Stimulated activated naive CD8-positive, alpha-beta T cell treated with anti-CD3 and anti-CD28 coated beads, Interleukin-15, amount 100 ng/mL, for 72 hours (primary cell): Measurements from ENCODE around the gene CLEC4M.
"Not testable (repeated sequence)": the region's sequence is repeated elsewhere in the genome, so short reads cannot be mapped to it uniquely, and the experiment has no call there.

ENCODE experiments used
- ATAC-seq: fragments of 150-1000 bp; cut with Tn5 transposase; 2 replicates; pipeline ENCODE4 v1.10.0; 2021; ENCODE audit warnings: mild to moderate bottlenecking, moderate library complexity
- DNase-seq, 2 donors: peaks; one replicate each; pipeline ENCODE4 v3.0.0; 2021 to 2022
- H3K27ac Mint-ChIP-seq, 2 donors: one replicate each; pipeline ENCODE4 v1.8.0; 2022; ENCODE audit warnings: mild to moderate bottlenecking in 2 of 2, mixed read lengths in 2 of 2, moderate library complexity in 2 of 2
- H3K27me3 Mint-ChIP-seq: one replicate; pipeline ENCODE4 v1.8.0; 2022; ENCODE audit warnings: mixed read lengths
- H3K4me1 Mint-ChIP-seq: one replicate; pipeline ENCODE4 v1.8.0; 2022; ENCODE audit warnings: mild to moderate bottlenecking, mixed read lengths
- H3K4me3 Mint-ChIP-seq, 2 donors: one replicate each; pipeline ENCODE4 v1.8.0; 2022; ENCODE audit warnings: mild to moderate bottlenecking in 2 of 2, mixed read lengths in 2 of 2, moderate library complexity in 1 of 2
- H3K9me3 Mint-ChIP-seq, 2 donors: one replicate each; pipeline ENCODE4 v1.8.0; 2022; ENCODE audit warnings: mixed read lengths in 2 of 2

CLEC4M gene

GRCh38 chr19:7793493-7793892 lies 30.4 kb downstream of the CLEC4M start:
- H3K4me3 Mint-ChIP-seq: no peak overlapping the region
- DNase-seq: no peak
- no peaks in the 10 kb centered on the region for H3K9me3 Mint-ChIP-seq
- ATAC-seq: no peak
- H3K27me3 Mint-ChIP-seq: peaks cover 55% of the 10 kb centered on the region
- H3K27ac Mint-ChIP-seq: no peak overlapping the region
- H3K4me1 Mint-ChIP-seq: peaks cover 10% of the 10 kb centered on the region

DNA sequence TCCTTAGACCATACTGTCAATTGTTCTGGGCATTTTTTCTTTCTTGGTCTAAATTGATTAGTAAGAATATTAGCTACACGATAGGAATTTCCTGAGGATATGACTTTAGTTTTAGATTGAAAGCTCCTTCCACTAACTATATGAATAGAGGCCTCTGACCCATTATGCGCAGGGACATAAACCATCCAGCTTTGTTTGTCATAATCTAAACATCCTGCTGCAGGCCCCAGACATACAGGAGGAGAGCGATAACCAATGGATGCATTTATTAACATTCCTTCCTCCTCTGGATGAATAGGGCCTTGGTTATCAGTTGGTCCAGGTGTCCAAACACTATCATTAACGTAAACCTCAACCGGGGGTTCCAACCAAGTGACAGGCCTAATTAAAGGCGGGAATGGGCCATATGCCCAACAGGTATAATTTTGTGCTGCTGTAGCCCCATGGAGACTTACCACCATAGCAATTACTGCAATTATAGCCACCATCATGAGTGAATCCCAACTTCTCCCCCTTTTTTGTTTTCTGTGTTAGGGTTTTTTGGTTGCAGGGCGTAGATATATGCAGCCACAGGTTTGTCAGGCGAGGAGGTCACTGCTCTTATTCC lies 32.6 kb downstream of the CLEC4M start:
- Mint-ChIP-seq H3K4me1 (peaks cover 7% of the 10 kb centered on the region), H3K9me3 (no peaks in the 10 kb centered on the region), H3K4me3 (no peak overlapping the region), H3K27ac (no peak overlapping the region), H3K27me3 (peaks cover 43% of the 10 kb centered on the region)
- ATAC-seq: no peak
- DNase-seq: no peak

GRCh38 chr19:7799640-7800355 lies 36.8 kb downstream of the CLEC4M start:
- DNase-seq (peak; percentile 44 to 45), ATAC-seq (peak; percentile 63)
- Mint-ChIP-seq H3K27ac (no peak overlapping the region), H3K27me3 (peaks cover 58% of the 10 kb centered on the region), H3K4me3 (peak overlapping the region; percentile 45 to 59), H3K4me1 (peaks cover 7% of the 10 kb centered on the region), H3K9me3 (no peaks in the 10 kb centered on the region)

DNA sequence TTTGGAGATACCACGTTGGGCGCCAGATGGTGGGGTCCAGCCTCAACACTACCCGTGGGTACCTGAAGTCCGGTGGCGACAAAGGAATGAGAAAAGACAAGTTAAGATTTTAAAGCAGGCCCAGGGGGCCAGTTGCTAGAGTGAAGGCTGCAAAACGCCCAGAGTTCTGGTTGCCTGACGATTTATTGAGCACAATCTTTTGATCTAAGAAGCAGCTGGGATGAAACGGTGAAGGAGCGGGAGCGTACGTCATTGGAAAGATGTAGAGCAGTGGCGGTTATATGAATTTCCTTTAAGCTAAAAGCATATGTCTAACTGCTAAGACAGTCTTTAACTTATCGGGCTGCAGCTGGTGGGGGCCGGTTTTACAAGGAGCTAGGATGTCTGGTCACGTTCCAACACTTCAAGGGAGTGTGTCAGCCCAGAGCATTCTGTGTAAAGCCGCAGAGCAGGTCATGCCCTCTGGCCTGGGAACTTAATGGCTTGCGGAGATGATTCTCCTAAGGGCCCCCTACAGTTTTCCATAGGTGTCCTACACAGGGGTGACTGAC lies 38.1 kb downstream of the CLEC4M start:
- peaks cover 71% of the 10 kb centered on the region for H3K27me3 Mint-ChIP-seq

GRCh38 chr19:7806234-7806633 lies 43.2 kb downstream of the CLEC4M start:
- H3K4me1 Mint-ChIP-seq: peaks cover 18% of the 10 kb centered on the region
- no peak overlapping the region for H3K4me3 Mint-ChIP-seq
- peaks cover 8 to 10% of the 10 kb centered on the region in 2 donors for H3K9me3 Mint-ChIP-seq
- ATAC-seq (no peak), DNase-seq (no peak)
- no peak overlapping the region for H3K27ac Mint-ChIP-seq
- peaks cover 73% of the 10 kb centered on the region for H3K27me3 Mint-ChIP-seq

More for the DNA sequence above, 38.1 kb downstream of the CLEC4M start:
- no peaks in the 10 kb centered on the region for H3K9me3 Mint-ChIP-seq
- DNase-seq (no peak), ATAC-seq (no peak)
- H3K27ac Mint-ChIP-seq: no peak overlapping the region
- H3K4me1 Mint-ChIP-seq: peaks cover 7% of the 10 kb centered on the region
- H3K4me3 Mint-ChIP-seq: no peak overlapping the region

- peak overlapping the region in 1 of 2 donors; percentile 86 for H3K27ac Mint-ChIP-seq
- H3K27me3 Mint-ChIP-seq: peaks cover 76% of the 10 kb centered on the region
- no peak for DNase-seq
These were observed 43.8 kb downstream of the CLEC4M start for GRCh38 chr19:7806876-7807275.

DNA sequence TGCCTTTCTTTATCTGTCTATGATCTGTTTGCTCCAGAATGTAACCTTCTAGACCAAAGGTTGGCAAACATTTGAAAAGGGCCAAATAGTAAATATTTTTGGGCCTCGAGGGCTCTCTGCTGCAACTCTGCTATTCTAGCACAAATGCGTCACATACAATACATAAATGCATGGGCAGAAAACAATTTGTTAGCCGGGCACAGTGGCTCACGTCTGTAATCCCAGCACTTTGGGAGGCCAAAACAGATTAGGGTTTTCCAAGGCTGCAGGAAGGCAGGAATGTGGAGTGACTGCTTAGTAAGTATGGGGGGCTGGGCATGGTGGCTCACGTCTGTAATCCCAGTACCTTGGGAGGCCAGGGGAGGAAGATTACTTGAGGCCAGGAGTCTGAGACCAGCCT lies 45.1 kb downstream of the CLEC4M start:
- ATAC-seq (no peak), DNase-seq (no peak)
- no peak overlapping the region for H3K27ac Mint-ChIP-seq
- peaks cover 19 to 22% of the 10 kb centered on the region in 2 donors for H3K9me3 Mint-ChIP-seq
- peaks cover 18% of the 10 kb centered on the region for H3K4me1 Mint-ChIP-seq
- H3K27me3 Mint-ChIP-seq: peaks cover 68% of the 10 kb centered on the region
- no peak overlapping the region for H3K4me3 Mint-ChIP-seq

More at GRCh38 chr19:7806876-7807275, 43.8 kb downstream of the CLEC4M start:
- Mint-ChIP-seq H3K4me1 (peaks cover 18% of the 10 kb centered on the region), H3K9me3 (peaks cover 15 to 16% of the 10 kb centered on the region in 2 donors), H3K4me3 (no peak overlapping the region)
- ATAC-seq: no peak

GRCh38 chr19:7811989-7812388 lies 48.9 kb downstream of the CLEC4M start:
- Mint-ChIP-seq H3K4me1 (peaks cover 31% of the 10 kb centered on the region), H3K27ac (no peak overlapping the region), H3K27me3 (peaks cover 63% of the 10 kb centered on the region), H3K4me3 (no peak overlapping the region), H3K9me3 (peaks cover 19 to 28% of the 10 kb centered on the region in 2 donors)
- ATAC-seq: no peak
- no peak for DNase-seq

DNA sequence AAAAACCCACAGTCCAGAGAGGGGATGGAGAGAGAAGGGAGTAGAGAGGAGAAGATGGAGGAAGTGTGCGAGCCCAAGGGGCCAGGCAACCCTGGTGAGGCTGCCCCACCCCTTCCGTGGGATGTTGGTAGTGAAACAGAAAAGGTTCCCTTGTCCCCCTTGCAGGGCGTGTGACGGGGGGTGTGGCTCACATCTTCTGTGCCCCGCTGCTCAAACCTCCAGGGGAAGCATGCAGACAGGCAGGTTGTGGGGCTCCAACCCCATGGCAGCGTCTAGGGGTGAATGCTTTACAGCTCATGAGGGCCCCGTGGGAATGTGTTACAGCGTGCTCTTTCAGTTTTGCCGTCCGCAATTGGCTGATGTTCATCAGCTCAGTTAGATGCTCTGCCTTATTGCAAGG lies 52.3 kb downstream of the CLEC4M start:
- H3K27ac Mint-ChIP-seq: no peak overlapping the region
- peak overlapping the region in 1 of 2 donors; percentile 4 for H3K4me3 Mint-ChIP-seq
- H3K4me1 Mint-ChIP-seq: peaks cover 29% of the 10 kb centered on the region
- no peak for DNase-seq
- peak; percentile 49 for ATAC-seq
- H3K9me3 Mint-ChIP-seq: peaks cover 24 to 33% of the 10 kb centered on the region in 2 donors
- H3K27me3 Mint-ChIP-seq: peaks cover 73% of the 10 kb centered on the region

- not testable (repeated sequence) for H3K27ac Mint-ChIP-seq, DNase-seq, H3K4me3 Mint-ChIP-seq, ATAC-seq
- H3K9me3 Mint-ChIP-seq: peaks cover 17 to 26% of the 10 kb centered on the region in 2 donors
- H3K27me3 Mint-ChIP-seq: peaks cover 74% of the 10 kb centered on the region
- peaks cover 29% of the 10 kb centered on the region for H3K4me1 Mint-ChIP-seq
These were observed 53.0 kb downstream of the CLEC4M start for GRCh38 chr19:7816040-7816439.

GRCh38 chr19:7817801-7818200 lies 54.8 kb downstream of the CLEC4M start:
- H3K4me1 Mint-ChIP-seq: peaks cover 29% of the 10 kb centered on the region

DNA sequence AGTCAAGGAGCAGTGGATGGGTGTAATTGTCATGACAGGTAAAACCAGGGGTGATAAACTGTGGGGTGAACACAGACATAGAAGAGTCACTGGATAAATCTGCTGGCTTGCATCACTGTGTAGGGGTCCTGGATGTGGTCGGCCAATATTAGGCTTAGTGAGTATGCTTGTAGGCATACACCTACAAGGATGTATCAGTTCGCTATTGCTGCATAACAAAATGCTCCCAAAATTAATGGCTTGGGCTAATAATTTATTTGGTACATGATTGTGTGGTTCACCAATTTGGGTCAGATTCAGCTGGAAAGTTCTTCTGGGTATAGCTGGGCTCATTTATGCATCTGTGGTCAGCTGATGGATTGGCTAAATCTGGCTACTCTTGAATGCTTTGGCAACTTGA lies 55.8 kb downstream of the CLEC4M start:
- H3K4me3 Mint-ChIP-seq: no peak overlapping the region
- no peak for ATAC-seq
- H3K4me1 Mint-ChIP-seq: peaks cover 35% of the 10 kb centered on the region
- H3K27me3 Mint-ChIP-seq: peaks cover 79% of the 10 kb centered on the region
- DNase-seq: no peak
- H3K9me3 Mint-ChIP-seq: peaks cover 5 to 12% of the 10 kb centered on the region in 2 donors
- H3K27ac Mint-ChIP-seq: no peak overlapping the region

More at GRCh38 chr19:7817801-7818200, 54.8 kb downstream of the CLEC4M start:
- ATAC-seq (no peak), DNase-seq (no peak)
- Mint-ChIP-seq H3K4me3 (no peak overlapping the region), H3K27ac (no peak overlapping the region), H3K9me3 (peaks cover 5 to 12% of the 10 kb centered on the region in 2 donors), H3K27me3 (peaks cover 71% of the 10 kb centered on the region)
